Stimulated activated CD4-positive, alpha-beta T cell treated with anti-CD3 and anti-CD28 coated beads, Interleukin-1b, Interleukin-23, amount 100 ng/mL, for 1 hour (primary cell): ENCODE data around the gene PLAC8.
"Not testable (repeated sequence)": the region's sequence is repeated elsewhere in the genome, so short reads cannot be mapped to it uniquely, and the experiment has no call there.

ENCODE experiments used
- DNase-seq, 2 donors: peaks; one replicate each; pipeline ENCODE4 v3.0.0-alpha.2; 2020; ENCODE audit warnings: low read depth in 2 of 2

Gene PLAC8

DNA sequence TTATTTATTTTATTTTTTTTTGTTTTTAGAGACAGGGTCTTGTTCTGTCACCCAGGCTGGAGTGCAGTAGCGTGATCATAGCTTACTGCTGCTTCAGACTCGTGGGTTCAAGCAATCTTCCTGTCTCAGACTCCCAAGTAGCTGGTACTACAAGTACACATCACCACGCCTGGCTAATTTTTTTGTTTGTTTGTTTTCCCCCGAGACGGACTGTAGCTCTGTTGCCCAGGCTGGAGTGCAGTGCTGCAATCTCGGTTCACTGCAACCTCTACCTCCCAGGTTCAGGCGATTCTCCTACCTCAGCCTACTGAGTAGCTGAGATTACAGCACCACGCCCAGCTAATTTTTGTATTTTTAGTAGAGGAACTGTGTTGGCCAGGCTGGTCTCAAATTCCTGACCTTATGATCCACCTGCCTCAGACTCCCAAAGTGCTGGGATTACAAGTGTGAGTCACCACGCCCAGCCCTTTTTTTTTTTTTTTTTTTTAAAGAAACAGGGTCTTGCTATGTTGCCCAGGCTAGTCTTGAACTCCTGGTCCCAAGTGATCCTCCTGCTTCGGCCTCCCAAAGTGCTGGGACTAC is 47.4 kb downstream of the PLAC8 start:
- DNase-seq, result no peak

GRCh38 chr4:83065266-83065665 is 49.3 kb downstream of the PLAC8 start:
- DNase-seq, result no peak

DNA sequence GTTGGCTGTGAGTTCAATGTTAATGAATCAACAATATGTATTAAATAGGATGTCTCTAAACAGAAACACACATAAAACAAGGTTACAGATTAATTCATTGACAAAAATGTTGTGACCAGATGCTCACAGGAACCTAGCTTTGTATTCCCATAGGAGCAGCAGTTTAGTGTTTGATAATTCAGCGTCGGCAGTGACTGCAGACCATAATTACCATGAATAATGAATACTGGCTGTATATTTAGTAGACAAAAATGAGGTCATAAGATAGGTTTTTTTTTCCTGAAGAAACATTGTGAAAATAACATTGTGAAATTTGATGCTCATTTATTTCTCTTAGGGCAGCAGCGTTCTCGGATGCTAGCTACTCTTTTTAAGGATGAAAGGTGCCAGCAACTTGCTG is 51.8 kb downstream of the PLAC8 start:
- no peak for DNase-seq

- DNase-seq, result no peak
Observed at GRCh38 chr4:83054928-83055327, 59.6 kb downstream of the PLAC8 start.

DNA sequence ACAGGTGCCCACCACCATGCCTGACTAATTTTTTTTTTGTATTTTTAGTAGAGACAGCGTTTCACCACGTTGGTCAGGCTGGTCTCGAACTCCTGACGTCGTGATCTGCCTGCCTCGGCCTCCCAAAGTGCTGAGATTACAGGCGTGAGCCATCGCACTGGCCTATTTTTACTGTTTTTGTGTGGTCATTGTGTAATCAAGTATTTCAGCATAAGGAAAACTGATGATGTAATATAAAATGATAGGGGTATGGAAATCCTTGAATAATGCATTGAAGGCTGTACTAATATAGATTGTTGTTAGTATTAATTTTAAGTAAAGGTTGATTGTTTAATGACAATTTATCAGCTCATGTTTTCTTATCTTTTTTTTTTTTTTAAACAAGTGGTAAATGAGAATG is 65.7 kb downstream of the PLAC8 start:
- DNase-seq, result not testable (repeated sequence)

DNA sequence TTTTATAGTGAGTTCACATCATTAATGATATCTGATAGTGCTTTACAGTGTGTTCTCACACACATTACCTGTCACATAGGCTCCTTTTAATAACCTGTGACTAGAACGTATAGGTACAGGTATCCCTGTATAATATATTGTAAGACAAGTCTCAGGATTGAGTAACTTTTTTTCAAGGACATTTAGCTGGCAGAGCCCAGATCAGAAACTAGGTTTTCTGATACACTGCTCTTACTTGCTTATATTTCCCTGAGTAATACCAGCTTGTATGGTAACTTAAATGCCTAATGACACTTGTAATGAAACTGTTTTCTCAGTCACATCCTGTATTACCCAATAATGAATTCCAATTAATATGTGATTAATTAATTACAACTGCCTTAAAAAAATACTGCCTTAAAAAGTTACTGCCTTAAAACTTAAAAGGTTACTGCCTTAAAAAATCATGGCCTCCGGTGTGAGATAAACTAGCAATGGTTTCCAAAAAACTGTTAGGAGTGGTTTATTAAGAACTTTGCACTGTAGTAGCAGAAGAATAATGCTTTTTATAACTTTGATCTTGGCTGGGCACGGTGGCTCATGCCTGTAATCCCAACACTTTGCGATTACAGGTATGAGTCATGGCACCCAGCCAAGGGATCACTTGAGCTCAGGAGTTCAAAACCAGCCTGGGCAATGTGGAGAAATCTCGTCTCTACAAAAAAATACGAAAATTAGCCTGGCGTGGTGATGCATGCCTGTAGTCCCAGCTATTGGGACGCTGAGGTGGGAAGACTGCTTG is 67.6 kb downstream of the PLAC8 start:
- DNase-seq, result no peak

- no peak for DNase-seq
Observed at GRCh38 chr4:83043801-83044407, 70.6 kb downstream of the PLAC8 start.

DNA sequence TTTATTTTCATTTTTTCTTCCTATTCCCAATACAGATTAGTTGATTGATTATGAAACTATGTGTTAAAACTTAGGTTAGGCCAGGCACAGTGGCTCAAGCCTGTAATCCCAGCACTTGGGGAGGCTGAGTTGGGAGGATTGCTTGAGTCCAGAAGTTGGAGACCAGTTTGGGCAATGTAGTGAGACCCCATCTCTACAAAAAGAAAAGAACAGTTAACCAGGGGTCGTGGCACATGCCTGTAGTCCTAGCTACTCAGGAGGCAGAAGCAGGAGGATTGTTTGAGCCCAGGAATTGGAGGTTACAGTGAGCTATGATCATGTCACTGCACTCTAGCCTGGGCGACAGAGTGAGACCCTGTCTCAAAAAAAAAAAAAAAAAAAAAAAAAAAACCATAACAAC is 71.4 kb downstream of the PLAC8 start:
- DNase-seq, result not testable (repeated sequence)

DNA sequence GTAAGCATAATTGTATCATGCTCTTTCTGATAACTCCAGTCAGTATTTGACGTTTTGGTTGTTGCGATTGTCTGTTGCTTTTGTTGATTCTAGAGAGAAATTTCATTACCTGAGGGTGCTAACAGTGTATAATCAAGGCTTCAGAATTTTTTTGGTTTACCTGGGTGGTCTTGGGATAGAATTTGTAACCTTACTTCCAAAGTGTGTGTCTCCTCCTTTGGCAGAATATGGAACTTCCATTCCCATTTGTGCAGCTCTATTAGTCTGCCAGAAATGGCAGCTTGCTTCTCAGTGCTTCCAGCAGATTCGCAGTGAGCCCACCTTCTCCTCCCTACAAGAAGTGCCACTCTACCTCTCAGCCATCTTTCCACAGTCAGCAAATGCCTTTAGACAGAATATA is 74.3 kb downstream of the PLAC8 start:
- no peak for DNase-seq
